HG03442 (cell line): ENCODE data around the gene CCPG1.

Experiments used
- ATAC-seq: cut with Tn5 transposase; IDR thresholded peaks from one replicate; pipeline ENCODE4 v1.9.1; 2021; ENCODE audit warnings: mild to moderate bottlenecking, moderate library complexity; ENCODE audit not compliant: unreplicated experiment

The CCPG1 gene

DNA sequence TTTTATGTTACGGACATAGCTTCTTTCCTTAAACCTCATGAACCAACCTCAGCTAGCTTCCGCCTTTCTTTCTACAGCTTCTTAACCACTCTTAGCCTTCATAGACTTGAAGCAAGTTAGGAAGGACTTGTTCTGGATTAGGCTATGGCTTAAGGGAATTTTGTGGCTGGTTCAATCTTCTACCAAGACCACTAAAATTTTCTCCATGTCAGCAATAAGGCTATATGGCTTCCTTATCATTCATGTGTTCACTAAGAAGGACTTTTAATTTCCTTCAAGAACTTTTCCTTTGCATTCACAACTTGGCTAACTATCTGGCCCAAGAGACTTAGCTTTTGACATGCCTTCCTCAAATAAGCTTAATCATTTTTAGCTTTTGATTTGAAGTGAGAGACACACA, 24.5 kb downstream of the CCPG1 start:
- no peak for ATAC-seq

DNA sequence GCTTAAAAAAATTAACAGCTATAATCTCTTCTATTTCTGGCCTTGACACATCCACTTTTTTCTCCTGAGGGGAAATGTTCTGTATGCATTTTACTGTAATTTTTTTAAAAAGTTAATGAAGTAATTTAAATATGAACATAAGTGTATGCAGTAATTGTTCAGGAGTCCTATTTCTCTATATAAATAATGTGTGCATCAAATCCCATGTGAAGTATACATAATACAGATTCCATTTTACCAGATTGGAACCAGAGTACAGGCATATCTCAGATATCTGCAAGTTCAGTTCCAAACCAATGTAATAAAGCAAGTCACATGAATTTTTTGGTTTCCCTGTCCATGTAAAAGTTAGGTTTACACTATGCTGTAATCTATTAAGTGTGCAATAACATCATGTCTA, 26.6 kb downstream of the CCPG1 start:
- no peak for ATAC-seq

DNA sequence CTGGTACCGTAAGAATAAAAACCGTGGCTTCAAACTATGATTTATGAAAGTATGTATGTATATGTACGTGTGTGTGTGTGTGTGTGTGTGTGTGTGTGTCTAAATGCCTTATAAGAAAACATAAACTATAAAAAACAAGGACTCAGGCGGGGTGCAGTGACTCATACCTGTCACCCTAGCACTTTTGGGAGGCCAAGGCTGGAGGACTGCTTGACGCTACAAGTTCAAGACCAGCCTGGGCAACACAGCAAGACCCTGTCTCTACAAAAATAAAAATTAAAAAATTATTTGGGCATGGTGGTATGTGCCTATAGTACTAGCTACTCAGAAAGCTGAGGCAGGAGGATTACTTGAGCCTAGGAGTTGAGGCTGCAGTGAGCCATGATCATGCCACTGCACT, 29.1 kb downstream of the CCPG1 start:
- ATAC-seq = no peak

DNA sequence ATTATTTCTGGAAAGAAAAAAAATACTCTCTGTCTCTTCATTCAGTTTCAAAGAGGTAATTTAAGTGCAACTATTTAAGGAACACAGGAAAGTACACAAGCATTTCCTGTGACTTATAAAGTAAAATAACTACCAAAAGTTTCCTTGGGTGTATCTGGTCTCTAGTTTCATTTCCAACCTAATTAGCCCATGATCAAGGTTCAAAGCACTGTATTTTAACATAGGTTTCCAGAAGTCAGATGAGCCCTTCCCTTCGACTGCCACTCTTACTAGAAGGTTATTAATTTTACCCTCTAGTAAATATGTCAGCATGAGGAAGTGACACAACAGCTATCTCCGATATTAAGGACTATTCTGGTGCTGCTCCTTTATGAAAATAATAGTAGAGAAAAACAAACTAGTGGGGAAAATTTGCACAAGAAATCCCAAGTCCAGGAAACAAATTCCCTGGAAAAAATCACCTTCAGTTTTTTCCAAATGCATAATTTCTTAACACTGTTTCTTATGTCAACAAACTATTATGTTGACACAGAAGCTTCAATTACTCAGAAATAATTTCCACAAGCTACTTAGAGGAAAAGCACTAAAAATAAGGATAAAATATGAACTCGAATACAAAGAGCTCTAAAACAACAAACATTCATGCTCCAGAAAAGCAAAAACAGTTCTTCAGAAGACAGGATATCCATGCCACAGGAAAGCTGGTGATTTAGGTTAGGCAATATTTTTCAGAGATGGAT, 35.3 kb downstream of the CCPG1 start:
- ATAC-seq = no peak

DNA sequence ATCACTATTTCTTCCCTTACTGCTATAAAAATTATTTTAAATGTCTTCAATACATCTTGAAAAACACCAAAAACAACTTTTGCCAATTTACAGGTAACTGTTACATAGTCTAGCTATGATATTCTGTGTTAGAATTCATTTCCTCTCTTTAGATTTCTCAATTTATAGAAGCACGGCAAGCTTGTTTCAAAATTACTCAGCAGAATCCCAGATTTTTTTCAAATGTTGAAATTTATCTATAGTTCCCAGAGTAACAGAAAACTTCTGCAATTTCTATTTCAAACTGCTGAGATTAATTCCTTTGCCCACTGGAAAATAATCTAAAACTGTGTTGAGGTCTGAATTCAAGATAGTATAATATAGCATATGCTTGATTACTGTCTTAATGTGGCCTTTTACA, 41.2 kb downstream of the CCPG1 start:
- ATAC-seq = no peak

DNA sequence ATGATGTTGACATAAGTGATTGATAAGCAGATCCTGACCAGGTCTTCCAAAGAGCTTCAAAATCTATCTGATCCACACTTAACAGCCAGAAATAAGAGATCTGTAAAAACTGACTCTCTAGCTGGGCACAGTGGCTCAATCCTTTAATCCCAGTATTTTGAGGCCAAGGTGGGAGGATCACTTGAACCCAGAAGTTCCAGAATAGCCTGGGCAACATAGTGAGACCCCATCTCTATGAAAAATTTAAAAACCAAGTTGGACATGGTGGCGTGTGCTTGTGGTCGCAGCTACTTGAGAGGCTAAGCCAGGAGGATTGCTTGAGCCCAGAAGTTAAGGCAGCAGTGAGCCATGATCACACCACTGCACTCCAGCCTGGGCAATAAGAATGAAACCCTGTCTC, 45.5 kb downstream of the CCPG1 start:
- no peak for ATAC-seq

DNA sequence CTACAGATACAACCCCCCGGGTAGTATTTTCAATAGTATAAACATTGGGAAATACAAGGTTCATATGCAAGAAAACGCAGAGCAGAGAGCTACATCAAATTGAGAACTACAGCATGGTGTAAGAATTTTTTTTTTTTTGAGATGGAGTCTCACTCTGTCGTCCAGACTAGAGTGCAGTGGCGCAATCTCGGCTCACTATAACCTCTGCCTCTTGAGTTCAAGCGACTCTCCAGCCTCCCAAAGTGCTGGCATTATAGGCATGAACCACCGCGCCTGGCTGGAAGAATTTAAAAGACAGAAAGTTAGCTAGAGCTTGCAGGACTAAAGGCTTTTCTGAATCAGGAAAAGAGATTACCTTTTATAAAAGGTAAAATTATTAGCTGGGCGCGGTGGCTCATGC, 47.1 kb downstream of the CCPG1 start:
- ATAC-seq = no peak

DNA sequence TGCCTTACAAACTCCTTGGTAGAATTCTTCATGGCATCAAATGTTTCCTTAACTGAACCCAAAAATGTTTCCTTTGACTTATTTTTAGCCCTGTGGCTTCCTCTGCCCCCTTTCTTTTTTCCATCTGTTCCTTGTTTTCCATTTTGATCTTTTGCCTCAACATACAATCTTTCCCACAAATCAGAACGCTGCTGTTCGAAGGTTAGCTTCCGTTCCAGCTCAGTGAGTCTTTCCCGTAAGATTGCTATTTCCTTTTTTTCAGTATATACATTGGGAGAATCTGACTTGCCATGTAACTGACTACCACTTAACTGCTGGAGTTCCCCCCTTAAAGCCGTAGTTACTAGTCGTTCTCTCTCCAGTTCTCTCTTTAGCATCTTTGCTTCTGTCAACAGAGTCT, 47.9 kb downstream of the CCPG1 start:
- ATAC-seq = no peak

DNA sequence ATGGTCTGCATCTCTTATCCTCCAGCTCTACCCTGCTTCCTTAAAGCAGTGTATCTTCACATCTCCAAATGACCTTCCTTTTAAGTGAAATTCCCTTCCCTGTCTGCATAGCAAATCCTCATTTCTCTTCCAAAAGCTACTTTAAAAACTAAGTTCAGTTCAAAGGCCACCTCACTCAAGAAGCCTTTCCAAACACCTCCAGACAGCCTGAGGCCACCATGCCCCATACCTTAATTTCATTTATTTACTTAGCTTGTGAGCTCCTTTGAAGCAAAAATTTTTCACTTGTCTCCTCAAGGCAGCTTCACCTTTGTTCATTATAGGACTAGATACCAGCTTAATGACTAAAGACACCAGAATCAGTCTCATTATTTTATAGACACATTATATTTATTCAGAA, 49.7 kb downstream of the CCPG1 start:
- ATAC-seq = no peak

DNA sequence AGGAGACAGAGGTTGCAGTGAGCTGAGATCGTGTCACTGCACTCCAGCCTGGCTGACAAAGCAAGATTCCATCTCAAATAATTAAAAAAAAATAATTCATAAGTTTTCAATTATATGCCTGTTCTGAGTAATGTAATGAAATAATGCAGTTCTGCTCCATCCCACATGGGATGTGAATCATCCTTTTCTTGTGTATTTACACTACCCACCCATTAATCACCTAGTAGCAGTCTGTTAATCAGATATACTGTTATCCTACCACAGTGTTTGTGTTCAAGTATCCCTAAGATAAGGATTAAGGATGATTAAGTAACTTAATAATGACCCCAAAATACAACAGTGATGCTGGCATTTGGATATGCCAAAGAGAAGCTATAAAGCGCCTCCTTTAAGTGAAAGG, 50.4 kb downstream of the CCPG1 start:
- ATAC-seq = no peak

DNA sequence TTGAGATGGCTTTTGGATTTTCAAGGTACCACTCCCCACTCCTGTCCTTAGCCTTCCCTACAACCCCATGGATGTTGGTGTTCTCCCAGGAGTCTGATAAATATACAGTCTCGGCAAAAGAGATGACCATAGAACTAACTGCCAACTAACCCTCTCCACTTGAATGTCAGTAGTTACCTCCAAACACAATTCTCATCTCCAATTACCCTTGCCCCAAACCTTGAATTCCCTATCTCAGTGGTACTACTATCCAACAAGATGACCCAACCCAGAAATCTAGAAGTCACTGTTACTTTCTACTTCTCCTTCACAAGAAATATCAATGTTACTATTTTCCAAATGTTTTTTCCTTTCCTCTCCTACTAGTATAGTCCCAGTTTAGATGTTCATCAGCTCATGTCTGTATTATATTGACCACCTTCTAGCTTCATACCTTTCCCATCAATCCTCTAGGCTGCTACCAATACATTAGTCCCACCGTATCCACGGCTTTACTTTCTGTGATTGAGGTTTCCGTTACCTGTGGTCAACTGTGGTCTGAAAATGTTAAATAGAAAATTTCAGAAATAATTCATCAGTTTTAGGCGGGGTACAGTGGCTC, 51.1 kb downstream of the CCPG1 start:
- no peak for ATAC-seq

DNA sequence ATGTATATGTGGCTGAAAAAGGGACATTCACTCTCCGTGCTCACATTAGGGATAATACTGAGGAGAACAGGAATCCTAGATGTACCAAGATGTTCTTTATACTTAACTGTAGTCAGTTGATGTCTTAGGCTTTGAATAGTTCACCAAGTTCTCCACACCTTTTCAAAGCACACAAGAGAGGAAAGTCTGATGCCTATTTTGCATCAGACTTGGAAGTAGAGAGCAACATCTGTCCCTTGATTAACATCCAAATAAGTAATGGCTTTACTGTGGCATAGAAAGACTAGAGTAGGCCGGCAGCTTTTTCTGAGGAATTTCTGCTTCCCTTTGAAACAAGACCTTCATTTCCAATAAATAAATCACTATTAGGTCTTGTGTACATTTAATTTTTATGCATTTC, 55.1 kb downstream of the CCPG1 start:
- ATAC-seq = no peak

DNA sequence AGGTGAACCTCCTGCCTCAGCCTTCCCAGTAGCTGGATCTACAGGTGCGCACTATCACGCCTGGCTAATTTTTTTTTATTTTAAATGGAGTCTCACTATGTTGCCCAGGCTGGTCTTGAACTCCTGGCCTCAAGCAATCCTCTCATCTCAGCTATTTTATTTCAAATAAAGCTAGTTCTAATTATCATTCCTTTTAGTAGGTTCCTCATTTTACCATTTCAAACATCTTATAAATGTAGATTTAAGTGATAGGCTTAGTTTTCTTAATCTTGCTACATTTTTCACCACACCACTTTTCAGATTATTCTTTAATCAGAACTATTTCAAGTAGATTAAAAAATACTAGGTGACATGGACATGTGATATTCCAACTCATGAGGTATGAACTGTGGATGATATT, 58.9 kb downstream of the CCPG1 start:
- no peak for ATAC-seq

DNA sequence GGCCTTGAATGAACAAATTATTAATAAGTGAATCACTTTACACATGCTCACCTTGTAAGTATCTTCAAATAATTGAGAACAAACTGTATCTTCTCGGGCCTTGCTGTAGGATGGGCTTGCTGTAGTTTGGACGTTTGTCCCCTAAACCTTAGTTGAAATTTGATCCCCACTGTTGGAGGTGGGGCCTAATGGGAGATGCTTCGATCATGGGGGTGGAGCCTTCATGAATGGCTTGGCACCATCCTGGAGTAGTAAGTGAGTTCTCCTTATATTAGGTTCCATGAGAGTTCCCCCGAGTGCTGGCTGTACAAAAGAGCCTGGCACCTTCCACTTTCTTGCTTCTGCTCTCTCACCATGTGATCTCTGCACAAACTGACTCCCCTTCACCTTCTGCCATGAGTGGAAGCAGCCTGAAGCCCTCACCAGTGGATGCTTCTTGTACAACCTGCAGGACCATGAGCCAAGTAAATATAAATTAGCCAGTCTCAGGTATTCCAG, 59.8 kb downstream of the CCPG1 start:
- ATAC-seq = no peak

DNA sequence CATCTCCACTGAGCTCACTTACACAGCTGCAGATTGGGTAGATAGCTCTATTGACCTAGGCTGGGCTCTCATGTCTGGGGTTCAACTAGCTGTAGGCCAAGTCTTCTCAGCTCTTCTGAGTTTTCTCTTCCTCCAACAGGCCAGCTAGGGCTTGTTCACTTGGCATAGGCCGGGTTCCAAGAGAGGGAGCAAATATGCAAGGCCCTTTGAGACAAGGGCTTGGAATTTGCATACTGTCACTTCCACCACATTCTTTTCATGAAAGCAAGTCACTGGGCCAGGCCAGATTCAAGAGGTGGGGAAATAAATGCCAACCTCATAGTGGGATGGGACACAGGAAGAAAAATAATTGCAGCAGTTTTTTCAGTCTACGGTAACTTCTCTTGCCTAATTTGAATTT, 64.0 kb downstream of the CCPG1 start:
- ATAC-seq = no peak

DNA sequence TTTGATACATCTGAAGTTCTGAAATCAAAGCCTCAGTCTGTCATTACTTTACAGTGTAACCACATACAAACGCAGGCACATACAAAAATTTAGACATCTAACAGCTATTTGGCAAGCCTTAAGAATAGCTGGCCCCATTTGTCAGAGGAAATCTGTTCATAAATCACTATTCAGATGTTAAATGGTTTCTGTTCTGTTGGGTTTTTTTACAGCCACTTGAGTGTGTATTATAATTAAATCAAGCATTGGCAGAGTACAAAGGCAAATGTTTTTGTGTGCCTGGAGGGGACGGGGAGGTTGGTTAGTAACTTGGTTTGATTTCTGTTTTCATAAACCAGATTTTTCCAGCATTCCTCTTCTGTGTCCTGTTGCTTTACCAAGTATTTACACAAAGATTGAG, 65.0 kb downstream of the CCPG1 start:
- no peak for ATAC-seq

DNA sequence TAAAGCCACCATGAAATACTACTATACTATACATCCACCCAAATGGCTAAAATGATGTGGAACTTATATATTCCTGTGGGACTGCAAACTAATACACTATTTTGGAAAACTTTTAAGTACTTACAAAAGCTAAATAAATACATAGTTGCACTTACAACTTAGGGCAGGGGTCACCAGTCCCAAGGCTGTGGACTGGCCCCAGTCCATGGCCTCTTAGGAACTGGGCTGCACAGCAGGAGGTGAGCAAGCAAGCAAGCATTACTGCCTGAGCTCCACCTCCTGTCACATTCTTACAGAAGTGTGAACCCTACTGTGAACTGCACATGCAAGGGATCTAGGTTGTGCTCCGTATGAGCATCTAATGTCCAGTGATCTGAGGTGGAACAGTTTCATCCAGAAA, 71.0 kb downstream of the CCPG1 start:
- no peak for ATAC-seq

DNA sequence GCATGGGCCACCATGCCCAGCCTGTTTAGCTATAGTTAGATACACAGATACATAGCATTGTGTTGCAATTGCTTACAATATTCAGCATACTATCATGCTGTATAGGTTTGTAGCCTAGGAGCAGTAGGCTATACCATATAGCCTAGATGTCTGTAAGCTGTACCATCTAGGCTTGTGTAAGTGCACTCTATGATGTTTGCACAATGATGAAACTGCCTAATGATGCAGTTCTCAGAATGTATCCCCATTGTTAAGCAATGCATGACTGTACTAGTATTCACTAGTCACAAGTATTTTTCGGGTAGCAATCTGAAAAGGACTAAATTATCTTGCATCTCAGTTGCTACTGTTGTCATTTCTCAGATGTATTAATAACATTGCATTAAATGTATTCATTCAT, 73.2 kb downstream of the CCPG1 start:
- no peak for ATAC-seq

DNA sequence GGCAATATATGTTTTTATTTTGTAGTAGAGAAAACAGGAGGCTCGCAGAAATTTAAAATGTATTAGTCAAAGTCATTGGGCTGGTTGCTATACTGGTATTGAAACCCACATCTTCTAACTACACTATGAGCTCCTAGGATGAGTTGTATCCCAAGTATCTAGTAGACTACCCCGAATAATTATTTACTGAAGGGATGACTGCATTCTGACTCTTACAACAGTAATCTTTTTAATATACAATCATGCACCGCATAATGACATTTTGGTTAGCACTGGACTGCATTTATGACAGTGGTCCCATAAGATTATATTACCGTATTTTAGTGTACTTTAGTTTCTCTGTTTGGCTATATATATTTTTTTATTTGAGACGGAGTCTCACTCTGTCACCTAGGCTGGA, 73.8 kb downstream of the CCPG1 start:
- ATAC-seq = no peak

DNA sequence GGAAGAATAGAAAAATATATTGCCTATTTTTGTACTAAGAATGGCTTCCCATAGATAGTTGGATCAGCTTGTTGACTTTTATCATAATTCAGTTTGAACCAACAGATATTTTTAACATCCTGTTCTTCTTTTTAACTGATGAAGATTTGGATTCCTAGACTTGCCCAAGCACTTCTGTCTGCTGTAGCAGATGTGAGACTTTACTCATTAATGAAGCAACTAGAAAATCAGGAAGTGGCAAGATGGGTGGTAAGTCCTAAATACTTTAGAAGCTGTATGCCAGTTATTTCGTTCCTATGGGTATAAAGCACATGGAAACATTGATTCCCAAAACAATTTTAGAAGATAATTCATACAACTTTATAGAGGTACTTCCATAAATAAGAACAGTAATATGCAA, 80.8 kb downstream of the CCPG1 start:
- no peak for ATAC-seq

DNA sequence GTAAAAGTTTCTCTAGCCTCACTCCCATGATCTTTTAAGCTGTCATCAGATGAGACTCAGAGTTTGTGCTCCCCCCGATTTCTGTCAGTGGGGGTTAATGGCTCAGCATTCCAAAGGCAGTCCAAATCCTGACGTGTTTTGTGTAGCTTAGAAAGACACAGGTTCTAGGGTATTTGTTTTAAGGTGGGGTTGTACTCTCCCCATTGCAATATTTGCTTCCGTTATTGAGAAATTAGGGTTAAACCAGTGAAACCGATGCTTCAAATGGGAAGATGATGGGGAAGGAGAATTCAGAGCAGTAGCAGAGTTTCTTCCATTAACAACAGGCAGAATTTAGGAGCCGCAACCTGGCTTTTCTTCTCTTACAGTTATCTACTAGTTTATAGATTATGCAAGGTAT, 85.7 kb downstream of the CCPG1 start:
- ATAC-seq = no peak

DNA sequence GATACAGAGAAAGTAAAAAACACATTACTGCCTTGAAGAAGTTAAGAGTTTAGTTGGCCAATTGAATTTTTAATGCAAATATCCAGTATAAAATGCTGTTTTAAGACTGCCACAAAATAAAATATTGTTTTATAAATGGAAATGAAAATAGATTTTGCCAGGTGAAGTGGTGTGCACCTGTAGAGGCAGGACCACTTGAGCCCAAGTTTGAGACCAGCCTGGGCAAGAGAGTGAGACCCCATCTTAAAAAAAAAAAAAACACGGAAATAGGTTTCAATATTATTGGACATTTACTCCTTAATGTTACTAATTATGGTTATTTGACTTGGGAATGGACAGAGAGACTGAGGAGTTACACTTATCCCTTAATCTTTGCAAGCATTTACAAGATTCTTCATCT, 87.2 kb downstream of the CCPG1 start:
- no peak for ATAC-seq

DNA sequence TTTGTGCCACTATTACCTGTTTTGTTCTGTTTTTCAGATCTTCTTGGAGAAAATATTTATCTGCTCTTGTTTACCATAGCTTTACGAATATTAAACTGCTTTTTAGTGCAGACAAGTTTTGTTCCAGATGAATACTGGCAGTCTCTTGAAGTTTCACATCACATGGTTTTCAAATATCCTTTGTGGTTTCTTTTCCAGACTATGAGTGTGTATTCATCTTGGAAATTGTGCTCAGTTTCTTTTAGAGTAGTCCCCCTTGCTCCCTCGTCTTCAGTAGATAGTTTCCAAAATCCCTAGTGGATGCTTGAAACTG, 88.0 kb downstream of the CCPG1 start:
- ATAC-seq = no peak
